Measurements from ENCODE around the gene LUC7L.

- no peak for TF ChIP-seq SIN3A (IDR thresholded peaks at IDR 0.05; ENCODE audit: borderline replicate concordance, insufficient read depth, low read length)
- no peak for TF ChIP-seq POLR2AphosphoS5 (IDR thresholded peaks at IDR 0.05; ENCODE audit: low read depth, low read length)
Measured at GRCh38 chr16:275786-276232, 46.6 kb upstream of the LUC7L start, which contains the start of gene RGS11.
